H9 (cell line): ENCODE results near the gene HYPK. TPM values are rescaled to one million over a fixed set of nuclear protein-coding genes. Genes with fewer than 3 reads are reported as not detected.

Source experiments
- DNase-seq: peaks from one replicate; pipeline ENCODE4 v3.0.0-alpha.2; 2017
- H2AFZ ChIP-seq: one replicate; pipeline ENCODE4 v1.6.1; 2013; ENCODE audit warnings: mild to moderate bottlenecking, low read length, control low read depth, moderate library complexity
- H2AK5ac ChIP-seq: 2 replicates; pipeline ENCODE4 v1.6.1; 2013; ENCODE audit warnings: low read length, control low read depth, mixed read lengths; ENCODE audit not compliant: insufficient read length
- H2BK120ac ChIP-seq: one replicate; pipeline ENCODE4 v1.6.1; 2013; ENCODE audit warnings: low read depth, mild to moderate bottlenecking, low read length, control low read depth, inconsistent platforms; ENCODE audit not compliant: poor library complexity, severe bottlenecking
- H2BK12ac ChIP-seq: 2 replicates; pipeline ENCODE4 v1.6.1; 2013; ENCODE audit warnings: low read length, control low read depth, mixed read lengths, low read depth; ENCODE audit not compliant: insufficient read length
- H2BK15ac ChIP-seq: 2 replicates; pipeline ENCODE4 v1.6.1; 2013; ENCODE audit warnings: low read depth, low read length, control low read depth
- H2BK20ac ChIP-seq: one replicate; pipeline ENCODE4 v1.6.1; 2013; ENCODE audit warnings: low read depth, mild to moderate bottlenecking, low read length, control low read depth, inconsistent platforms; ENCODE audit not compliant: poor library complexity, severe bottlenecking
- H2BK5ac ChIP-seq: 2 replicates; pipeline ENCODE4 v1.6.1; 2013; ENCODE audit warnings: low read length, control low read depth, mixed read lengths; ENCODE audit not compliant: insufficient read length
- H3K14ac ChIP-seq: 2 replicates; pipeline ENCODE4 v1.6.1; 2013; ENCODE audit warnings: low read length, control low read depth; ENCODE audit not compliant: insufficient read depth
- H3K18ac ChIP-seq: 2 replicates; pipeline ENCODE4 v1.6.1; 2013; ENCODE audit warnings: low read depth, mild to moderate bottlenecking, mixed read lengths, low read length, control low read depth; ENCODE audit not compliant: insufficient read length
- H3K23ac ChIP-seq: 2 replicates; pipeline ENCODE4 v1.6.1; 2013; ENCODE audit warnings: low read length, control low read depth, mixed read lengths, low read depth; ENCODE audit not compliant: insufficient read length
- H3K23me2 ChIP-seq: 2 replicates; pipeline ENCODE4 v1.6.1; 2013; ENCODE audit warnings: low read depth, mild to moderate bottlenecking, mixed read lengths, low read length, control low read depth; ENCODE audit not compliant: insufficient read length, poor library complexity, severe bottlenecking
- H3K27ac ChIP-seq: 2 replicates; pipeline ENCODE4 v1.5.1; 2013; ENCODE audit warnings: low read length, control low read depth, mixed read lengths, low read depth; ENCODE audit not compliant: insufficient read length
- H3K27me3 ChIP-seq: 2 replicates; pipeline ENCODE4 v1.6.1; 2013; ENCODE audit warnings: low read length, control low read depth, inconsistent platforms; ENCODE audit not compliant: insufficient read depth
- H3K4ac ChIP-seq: 2 replicates; pipeline ENCODE4 v1.6.1; 2013; ENCODE audit warnings: low read depth, mild to moderate bottlenecking, control low read depth, inconsistent platforms, low read length, moderate library complexity
- H3K4me1 ChIP-seq: 2 replicates; pipeline ENCODE4 v1.6.1; 2013; ENCODE audit warnings: low read length, control low read depth, inconsistent platforms; ENCODE audit not compliant: insufficient read depth
- H3K4me2 ChIP-seq: 2 replicates; pipeline ENCODE4 v1.6.1; 2013; ENCODE audit warnings: low read length, control low read depth, mixed read lengths; ENCODE audit not compliant: insufficient read length, insufficient read depth
- H3K56ac ChIP-seq: 2 replicates; pipeline ENCODE4 v1.6.1; 2013; ENCODE audit warnings: low read depth, mild to moderate bottlenecking, mixed read lengths, low read length, control low read depth; ENCODE audit not compliant: insufficient read length
- H3K79me1 ChIP-seq: 2 replicates; pipeline ENCODE4 v1.6.1; 2013; ENCODE audit warnings: low read depth, mild to moderate bottlenecking, moderate library complexity, low read length, control low read depth, inconsistent platforms; ENCODE audit not compliant: insufficient read depth, poor library complexity, severe bottlenecking
- H3K79me2 ChIP-seq: 2 replicates; pipeline ENCODE4 v1.6.1; 2013; ENCODE audit warnings: low read length, control low read depth, inconsistent platforms; ENCODE audit not compliant: insufficient read depth
- H3K9ac ChIP-seq: 2 replicates; pipeline ENCODE4 v1.6.1; 2013; ENCODE audit warnings: low read length, control low read depth, mixed read lengths; ENCODE audit not compliant: insufficient read length; ENCODE audit errors: extremely low read depth
- H3K9me3 ChIP-seq: one replicate; pipeline ENCODE4 v1.6.1; 2013; ENCODE audit warnings: low read depth, low read length, inconsistent platforms; ENCODE audit not compliant: control insufficient read depth
- H3T11ph ChIP-seq: one replicate; pipeline ENCODE4 v1.6.1; 2013; ENCODE audit warnings: mild to moderate bottlenecking, low read length, control low read depth, inconsistent platforms
- H4K20me1 ChIP-seq: one replicate; pipeline ENCODE4 v1.6.1; 2013; ENCODE audit not compliant: control insufficient read depth, insufficient read length, insufficient read depth
- H4K5ac ChIP-seq: 2 replicates; pipeline ENCODE4 v1.6.1; 2013; ENCODE audit warnings: low read depth, mild to moderate bottlenecking, mixed read lengths, low read length, control low read depth; ENCODE audit not compliant: insufficient read length
- H4K8ac ChIP-seq: replicated peaks from 2 replicates; pipeline ENCODE4 v1.6.1; 2013; ENCODE audit warnings: low read length, control low read depth, mixed read lengths, low read depth; ENCODE audit not compliant: insufficient read length
- H4K91ac ChIP-seq: 2 replicates; pipeline ENCODE4 v1.6.1; 2013; ENCODE audit warnings: low read depth, mild to moderate bottlenecking, moderate library complexity, mixed read lengths, low read length, control low read depth; ENCODE audit not compliant: insufficient read length
- H3K27ac Mint-ChIP-seq, 3 experiments: 2 replicates in 2 of 3; 3 replicates in 1 of 3; pipeline ENCODE4 v1.8.0; 2020 to 2021; ENCODE audit warnings: mixed read lengths in 3 of 3, mild to moderate bottlenecking in 1 of 3, moderate library complexity in 1 of 3
- H3K27me3 Mint-ChIP-seq: 2 replicates; pipeline ENCODE4 v1.8.0; 2021; ENCODE audit warnings: low read depth, mild to moderate bottlenecking, moderate library complexity, mixed read lengths
- H3K36me3 Mint-ChIP-seq, 3 experiments: 2 replicates in 2 of 3; 3 replicates in 1 of 3; pipeline ENCODE4 v1.8.0; 2020 to 2021; ENCODE audit warnings: low read depth in 3 of 3, mixed read lengths in 3 of 3; ENCODE audit not compliant: insufficient read depth in 1 of 3
- H3K4me1 Mint-ChIP-seq, 2 experiments: 2 replicates each; pipeline ENCODE4 v1.8.0; 2020; ENCODE audit warnings: mixed read lengths in 2 of 2
- H3K4me3 Mint-ChIP-seq, 2 experiments: 2 replicates in 1 of 2; 3 replicates in 1 of 2; pipeline ENCODE4 v1.8.0; 2020 to 2021; ENCODE audit warnings: mild to moderate bottlenecking in 2 of 2, mixed read lengths in 2 of 2, moderate library complexity in 1 of 2
- H3K9me3 Mint-ChIP-seq, 2 experiments: 2 replicates in 1 of 2; 3 replicates in 1 of 2; pipeline ENCODE4 v1.8.0; 2020; ENCODE audit warnings: mild to moderate bottlenecking in 2 of 2, mixed read lengths in 2 of 2, moderate library complexity in 1 of 2
- CTCF ChIP-seq: fragments of 200-600 bp; sonication (generic); conservative IDR thresholded peaks from 3 replicates; pipeline ENCODE4 v1.8.0; 2021; ENCODE audit warnings: antibody characterized with exemption, mild to moderate bottlenecking
- WGBS: extraction: QIAGEN DNeasy Blood & Tissue Kit; methylation state at CpG from one replicate; pipeline ENCODE4 v1.1.7; 2013; ENCODE audit warnings: missing lambda C conversion rate, low lambda C conversion rate, mixed read lengths; ENCODE audit not compliant: insufficient read length; ENCODE audit errors: extremely low coverage; 5-methylcytosine and 5-hydroxymethylcytosine counted together
- total RNA-seq: library from RNA; stranded (reverse); gene quantifications from 2 replicates; pipeline ENCODE4 v1.2.1, GENCODE V29; 2021

Gene HYPK
- total RNA-seq, 1 experiment from 2014 or later, result 25.4 TPM

GRCh38 chr15:43779016-43779415 lies 21.4 kb upstream of the HYPK start:
- H3K4me1 ChIP-seq, result no peaks in the 10 kb centered on the region; the same call in 1 of the 2 replicates
- no CpG with 5 or more reads among the region's 1 CpG for WGBS

More at GRCh38 chr15:43779016-43779415, 21.4 kb upstream of the HYPK start:
- H3K79me1 ChIP-seq, result no peaks in the 10 kb centered on the region
- H2AK5ac ChIP-seq, result no peak overlapping the region
- no peak for DNase-seq
- H3K4me2 ChIP-seq, result no peak overlapping the region
- no peak overlapping the region for H4K5ac ChIP-seq
- no peaks in the 10 kb centered on the region for H3K9me3 ChIP-seq
- H2BK12ac ChIP-seq, result no peak overlapping the region
- no peak overlapping the region for H4K8ac ChIP-seq
- H3K79me2 ChIP-seq, result no peaks in the 10 kb centered on the region
- Mint-ChIP-seq H3K27me3 (peaks cover 2% of the 10 kb centered on the region), H3K27ac (no peak overlapping the region), H3K36me3 (peaks cover 0 to 9% (median 0%) of the 10 kb centered on the region in 3 experiments; a peak in 2 of 7 replicates), H3K9me3 (no peaks in the 10 kb centered on the region; a peak in 1 of 5 replicates), H3K4me1 (peaks cover 12 to 13% of the 10 kb centered on the region in 2 experiments), H3K4me3 (no peak overlapping the region)
- no peaks in the 10 kb centered on the region for H3K27me3 ChIP-seq
- H4K20me1 ChIP-seq, result no peaks in the 10 kb centered on the region
- H3K4ac ChIP-seq, result no peak overlapping the region
- no peak overlapping the region for H2AFZ ChIP-seq
- peaks cover 13% of the 10 kb centered on the region for H3K23me2 ChIP-seq
- H3K23ac ChIP-seq, result no peak overlapping the region
- H3K9ac ChIP-seq, result no peak overlapping the region
- no peak overlapping the region for H3K56ac ChIP-seq
- H3K27ac ChIP-seq, result no peak overlapping the region
- TF ChIP-seq CTCF, result no peak
- no peak overlapping the region for H2BK5ac ChIP-seq
- no peak overlapping the region for H2BK120ac ChIP-seq
- no peak overlapping the region for H2BK15ac ChIP-seq
- H3K18ac ChIP-seq, result no peak overlapping the region
- H3K14ac ChIP-seq, result no peak overlapping the region
- H4K91ac ChIP-seq, result no peak overlapping the region
- H3T11ph ChIP-seq, result no peak overlapping the region
- no peak overlapping the region for H2BK20ac ChIP-seq
